ENCODE results near the gene FAM110C. TPM values are rescaled to one million over a fixed set of nuclear protein-coding genes. Genes with fewer than 3 reads are reported as not detected.

FAM110C gene, protein sequence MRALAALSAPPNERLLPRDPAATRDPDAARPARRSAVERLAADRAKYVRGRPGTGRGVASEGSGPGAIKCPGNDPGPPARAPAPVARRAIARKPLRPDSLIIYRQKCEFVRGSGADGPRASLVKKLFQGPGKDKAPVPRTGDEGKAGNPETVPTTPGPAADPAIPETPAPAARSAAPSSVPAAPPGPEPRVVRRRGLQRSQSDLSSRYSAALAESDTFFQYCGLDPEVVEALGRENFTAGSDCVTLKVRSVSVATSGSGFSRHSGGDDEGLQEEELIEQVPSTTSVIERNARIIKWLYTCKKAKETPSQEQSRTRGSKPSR
- 10 to 100 TPM in 1 of 2 donors, 1 to 10 TPM in 1; 7.3 to 17.7 TPM for total RNA-seq

DNA sequence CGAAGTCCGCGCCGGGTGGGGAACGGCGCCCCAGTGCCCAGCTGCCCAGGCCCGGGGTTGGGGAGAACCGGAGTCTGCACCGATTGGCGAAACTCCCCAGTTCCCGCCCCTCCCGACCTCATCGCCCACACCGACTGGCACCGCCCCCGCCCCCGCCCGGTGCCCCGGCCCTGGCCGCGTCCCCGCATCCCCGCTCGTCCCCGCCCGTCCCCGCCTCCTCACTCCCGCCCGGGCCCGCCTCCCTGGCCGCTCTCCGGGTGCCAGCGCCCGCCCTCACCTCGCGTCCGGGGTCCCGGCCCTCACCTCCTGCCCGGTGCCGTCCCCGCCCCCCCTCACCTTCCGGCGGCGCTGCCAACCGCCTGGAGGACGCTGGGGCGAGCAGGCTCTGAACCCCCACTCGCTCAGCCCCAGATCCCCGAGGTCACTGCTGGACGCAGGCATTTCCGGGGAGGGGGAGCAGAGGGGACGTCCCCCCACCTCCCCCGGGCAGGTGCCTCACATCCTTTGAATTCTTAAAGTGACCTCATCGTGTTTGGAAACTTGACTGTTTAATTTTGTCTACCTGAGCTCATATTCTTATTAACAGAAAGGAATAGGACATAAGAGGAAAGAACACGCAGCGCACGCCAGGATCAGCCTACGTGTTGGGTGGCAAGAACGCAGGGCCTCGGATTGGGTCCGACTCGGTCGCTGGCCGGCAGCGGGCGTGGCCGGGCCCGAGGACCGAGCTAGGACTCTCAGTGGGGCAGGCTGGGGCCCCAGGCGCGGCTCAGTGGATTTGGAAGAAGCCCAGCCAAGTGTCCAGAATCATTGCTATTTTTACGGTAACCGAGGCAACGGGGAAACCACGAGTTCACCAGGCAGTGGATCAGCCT is at the start of gene FAM110C:
Gene FAM110C (minus strand): TSS at position 35 of the 875 bp plus-strand sequence. CDS start 120 bp downstream, outside the sequence.
- no peaks in the 10 kb centered on the region for H3K36me3 ChIP-seq
- no peaks in the 10 kb centered on the region for H3K4me1 ChIP-seq (replicated peaks)
- TF ChIP-seq, protein P1, sequence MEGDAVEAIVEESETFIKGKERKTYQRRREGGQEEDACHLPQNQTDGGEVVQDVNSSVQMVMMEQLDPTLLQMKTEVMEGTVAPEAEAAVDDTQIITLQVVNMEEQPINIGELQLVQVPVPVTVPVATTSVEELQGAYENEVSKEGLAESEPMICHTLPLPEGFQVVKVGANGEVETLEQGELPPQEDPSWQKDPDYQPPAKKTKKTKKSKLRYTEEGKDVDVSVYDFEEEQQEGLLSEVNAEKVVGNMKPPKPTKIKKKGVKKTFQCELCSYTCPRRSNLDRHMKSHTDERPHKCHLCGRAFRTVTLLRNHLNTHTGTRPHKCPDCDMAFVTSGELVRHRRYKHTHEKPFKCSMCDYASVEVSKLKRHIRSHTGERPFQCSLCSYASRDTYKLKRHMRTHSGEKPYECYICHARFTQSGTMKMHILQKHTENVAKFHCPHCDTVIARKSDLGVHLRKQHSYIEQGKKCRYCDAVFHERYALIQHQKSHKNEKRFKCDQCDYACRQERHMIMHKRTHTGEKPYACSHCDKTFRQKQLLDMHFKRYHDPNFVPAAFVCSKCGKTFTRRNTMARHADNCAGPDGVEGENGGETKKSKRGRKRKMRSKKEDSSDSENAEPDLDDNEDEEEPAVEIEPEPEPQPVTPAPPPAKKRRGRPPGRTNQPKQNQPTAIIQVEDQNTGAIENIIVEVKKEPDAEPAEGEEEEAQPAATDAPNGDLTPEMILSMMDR (IDR thresholded peaks at IDR 0.05) = no peak
- TF ChIP-seq POLR2AphosphoS5 (IDR thresholded peaks at IDR 0.05) = peak; percentile 37
- intact Hi-C loops (cut with DNase I) = no loop called here
- WGBS = under 1% methylated on average over 39 of the region's 75 CpGs
- peak within 1 kb of the TSS; percentile 48 to 69 for H3K27ac ChIP-seq
- peaks cover 3% of the 10 kb centered on the region for H3K27me3 ChIP-seq (replicated peaks; ENCODE audit: insufficient read depth)
- H3K4me3 ChIP-seq = peak within 1 kb of the TSS; percentile 41
- H3K9me3 ChIP-seq = no peaks in the 10 kb centered on the region
- DNase-seq (ENCODE audit: low spot score) = peak; percentile 78

DNA sequence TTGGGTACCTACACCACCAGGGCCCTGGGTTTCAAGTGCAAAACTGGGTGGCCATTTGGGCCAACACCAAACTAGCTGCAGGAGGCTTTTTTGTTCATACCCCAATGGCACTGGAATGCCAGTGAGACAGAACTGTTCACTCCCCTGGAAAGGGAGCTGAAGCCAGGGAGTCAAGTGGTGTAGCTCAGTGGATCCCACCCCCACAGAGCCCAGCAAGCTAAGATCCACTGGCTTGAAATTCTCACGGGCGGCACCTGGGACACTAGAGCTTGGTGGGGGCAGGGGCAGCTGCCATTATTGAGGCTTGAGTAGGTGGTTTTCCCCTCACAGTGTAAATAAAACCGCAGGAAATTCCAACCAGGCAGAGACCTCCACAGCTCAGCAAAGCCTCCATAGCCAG is 46.0 kb upstream of the FAM110C start:
- 67% methylated on average over 3 of the region's 3 CpGs for WGBS
- Histone ChIP-seq H3K36me3 (no peaks in the 10 kb centered on the region), H3K4me3 (no peak overlapping the region), H3K27me3 (replicated peaks; ENCODE audit: insufficient read depth) (no peaks in the 10 kb centered on the region), H3K27ac (no peak overlapping the region), H3K4me1 (replicated peaks) (no peaks in the 10 kb centered on the region), H3K9me3 (no peaks in the 10 kb centered on the region)
- DNase-seq (ENCODE audit: low spot score) = no peak
- intact Hi-C loops (cut with DNase I) = no loop called here
- TF ChIP-seq, protein P1 (IDR thresholded peaks at IDR 0.05) = no peak
- TF ChIP-seq POLR2A (IDR thresholded peaks at IDR 0.05) (no peak), POLR2AphosphoS5 (IDR thresholded peaks at IDR 0.05) (no peak)

DNA sequence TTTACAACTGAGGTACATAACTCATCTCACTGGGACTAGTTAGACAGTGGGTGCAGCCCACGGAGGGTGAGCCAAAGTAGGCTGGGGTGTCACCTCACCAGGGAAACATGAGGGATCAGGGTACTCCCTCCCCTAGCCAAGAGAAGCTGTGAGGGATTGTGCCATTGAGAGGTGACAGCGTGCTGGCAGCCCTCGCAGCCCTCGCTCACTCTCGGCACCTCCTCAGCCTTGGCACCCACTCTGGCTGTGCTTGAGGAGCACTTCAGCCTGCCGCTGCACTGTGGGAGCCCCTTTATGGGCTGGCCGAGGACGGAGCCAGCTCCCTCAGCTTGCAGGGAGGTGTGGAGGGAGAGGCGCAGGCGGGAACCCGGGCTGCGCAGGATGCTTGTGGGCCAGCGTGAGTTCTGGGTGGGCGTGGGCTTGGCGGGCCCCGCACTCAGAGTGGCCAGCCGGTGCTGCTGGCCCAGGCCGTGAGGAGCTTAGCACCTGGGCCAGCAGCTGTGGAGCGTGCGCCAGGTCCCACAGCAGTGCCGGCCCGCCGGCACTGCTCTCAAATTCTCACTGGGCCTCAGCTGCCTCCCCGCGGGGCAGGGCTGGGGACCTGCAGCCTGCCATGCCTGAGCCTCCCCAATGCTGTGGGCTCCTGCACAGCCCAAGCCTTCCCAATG is 44.5 kb upstream of the FAM110C start:
- intact Hi-C loops (cut with DNase I) = no loop called here
- TF ChIP-seq POLR2A (IDR thresholded peaks at IDR 0.05) (no peak), POLR2AphosphoS5 (IDR thresholded peaks at IDR 0.05) (no peak)
- TF ChIP-seq, protein P1 (IDR thresholded peaks at IDR 0.05) = no peak
- DNase-seq (ENCODE audit: low spot score) = no peak
- H3K4me3 ChIP-seq = no peak overlapping the region
- H3K27me3 ChIP-seq (replicated peaks; ENCODE audit: insufficient read depth) = no peaks in the 10 kb centered on the region
- H3K36me3 ChIP-seq = no peaks in the 10 kb centered on the region
- H3K9me3 ChIP-seq = no peaks in the 10 kb centered on the region
- WGBS = 95% methylated on average over 20 of the region's 25 CpGs
- H3K27ac ChIP-seq = no peak overlapping the region
- no peaks in the 10 kb centered on the region for H3K4me1 ChIP-seq (replicated peaks)

DNA sequence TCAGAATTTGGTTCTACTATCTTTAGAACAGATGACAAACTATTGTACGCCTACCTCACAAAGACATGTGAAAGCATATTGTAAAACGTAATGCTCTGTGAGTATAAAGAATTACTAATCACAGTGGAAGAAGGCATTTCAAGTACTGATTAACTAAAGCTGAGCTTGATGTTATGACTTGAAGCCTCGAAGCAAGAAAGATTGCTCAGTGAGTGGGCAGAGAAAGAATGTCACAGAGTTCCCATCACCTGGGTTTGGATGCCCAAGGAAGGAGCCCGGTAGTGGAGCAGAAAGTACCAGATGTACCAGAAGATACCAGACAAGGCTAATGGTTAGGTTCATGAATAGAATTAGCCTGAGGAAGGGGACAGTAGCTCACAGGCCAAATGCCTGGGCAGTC is 39.5 kb upstream of the FAM110C start:
- 85% methylated on average over 4 of the region's 4 CpGs for WGBS
- Histone ChIP-seq H3K27ac (no peak overlapping the region), H3K36me3 (no peaks in the 10 kb centered on the region), H3K27me3 (replicated peaks; ENCODE audit: insufficient read depth) (no peaks in the 10 kb centered on the region), H3K4me3 (no peak overlapping the region), H3K9me3 (no peaks in the 10 kb centered on the region), H3K4me1 (replicated peaks) (no peaks in the 10 kb centered on the region)
- no peak for TF ChIP-seq POLR2AphosphoS5 (IDR thresholded peaks at IDR 0.05)
- TF ChIP-seq, protein P1 (IDR thresholded peaks at IDR 0.05) = no peak
- TF ChIP-seq POLR2A (IDR thresholded peaks at IDR 0.05) = no peak
- intact Hi-C loops (cut with DNase I) = no loop called here
- no peak for DNase-seq (ENCODE audit: low spot score)
